T-helper 2 cell treated with Interferon-gamma antibody and Interleukin-4, amounts not matched to agents 100 ng/mL and 5 ng/mL, for 36 hours (primary cell): ENCODE measurements around the gene DMWD. TPM values are rescaled to one million over a fixed set of nuclear protein-coding genes. Genes with fewer than 3 reads are reported as not detected.

ENCODE experiments used
- intact Hi-C: fragments of 100-400 bp; cut with micrococcal nuclease; formaldehyde crosslinking; loops from one replicate; pipeline ENCODE4 v1.15.1; 2023
- total RNA-seq: library from RNA; stranded (reverse); gene quantifications from 2 replicates; pipeline ENCODE4 v1.2.3, GENCODE V29; 2022

DMWD gene
- total RNA-seq = 23.1 and 26.2 TPM in 2 replicates

- intact Hi-C loops = loop anchor here (1.0 to 10.0 kb wide), 5 partner anchors 22 to 1725 kb away; partner anchors contain the start of genes NAPA, OPA3 and SYMPK
These were observed at the start of gene DMWD for GRCh38 chr19:45792470-45793177. Gene DMWD, minus strand, starts transcription at chr19:45792845. Its CDS starts 89 bp downstream, at chr19:45792756.

- intact Hi-C loops = no loop called here
These were observed 49.6 kb upstream of the DMWD start for GRCh38 chr19:45842198-45842597.

GRCh38 chr19:45834970-45835369, 42.3 kb upstream of the DMWD start:
- intact Hi-C loops = no loop called here

- intact Hi-C loops = no loop called here
These were observed 36.3 kb upstream of the DMWD start for GRCh38 chr19:45828945-45829344.

- intact Hi-C loops = no loop called here
These were observed 35.9 kb upstream of the DMWD start for GRCh38 chr19:45828523-45828922.

GRCh38 chr19:45827459-45828093, 34.9 kb upstream of the DMWD start:
- intact Hi-C loops = no loop called here

- intact Hi-C loops = no loop called here
These were observed 34.3 kb upstream of the DMWD start for GRCh38 chr19:45826934-45827333.

- intact Hi-C loops = no loop called here
These were observed 33.6 kb upstream of the DMWD start for GRCh38 chr19:45825917-45826893.

GRCh38 chr19:45825263-45825605, 32.6 kb upstream of the DMWD start:
- intact Hi-C loops = no loop called here

- intact Hi-C loops = no loop called here
These were observed 32.1 kb upstream of the DMWD start for GRCh38 chr19:45824531-45825262.

GRCh38 chr19:45824041-45824471, 31.4 kb upstream of the DMWD start:
- intact Hi-C loops = no loop called here

- intact Hi-C loops = no loop called here
These were observed 30.5 kb upstream of the DMWD start for GRCh38 chr19:45823182-45823581.

GRCh38 chr19:45822716-45823115, 30.1 kb upstream of the DMWD start:
- intact Hi-C loops = no loop called here

GRCh38 chr19:45821570-45821969, 28.9 kb upstream of the DMWD start:
- intact Hi-C loops = no loop called here

GRCh38 chr19:45821103-45821521, 28.5 kb upstream of the DMWD start:
- intact Hi-C loops = no loop called here

GRCh38 chr19:45820413-45821102, 27.9 kb upstream of the DMWD start:
- intact Hi-C loops = no loop called here

GRCh38 chr19:45819769-45820168, 27.1 kb upstream of the DMWD start:
- intact Hi-C loops = loop anchor here (5.0 kb wide), 1 partner anchor 198 kb away; no protein-coding TSS in a partner anchor

- intact Hi-C loops = loop anchor here (1.0 to 5.0 kb wide), 2 partner anchors 65 to 199 kb away; no protein-coding TSS in a partner anchor
These were observed 25.2 kb upstream of the DMWD start for GRCh38 chr19:45817725-45818301.

GRCh38 chr19:45817010-45817724, 24.5 kb upstream of the DMWD start:
- intact Hi-C loops = loop anchor here (1.0 to 5.0 kb wide), 2 partner anchors 66 to 200 kb away; no protein-coding TSS in a partner anchor
